ENCODE results near the gene DNAH11.
A peak's percentile ranks its signal among the peaks of the same experiment; 100 is the strongest.
"Not testable (repeated sequence)": the region's sequence is repeated elsewhere in the genome, so short reads cannot be mapped to it uniquely, and the experiment has no call there.

The DNAH11 gene, protein sequence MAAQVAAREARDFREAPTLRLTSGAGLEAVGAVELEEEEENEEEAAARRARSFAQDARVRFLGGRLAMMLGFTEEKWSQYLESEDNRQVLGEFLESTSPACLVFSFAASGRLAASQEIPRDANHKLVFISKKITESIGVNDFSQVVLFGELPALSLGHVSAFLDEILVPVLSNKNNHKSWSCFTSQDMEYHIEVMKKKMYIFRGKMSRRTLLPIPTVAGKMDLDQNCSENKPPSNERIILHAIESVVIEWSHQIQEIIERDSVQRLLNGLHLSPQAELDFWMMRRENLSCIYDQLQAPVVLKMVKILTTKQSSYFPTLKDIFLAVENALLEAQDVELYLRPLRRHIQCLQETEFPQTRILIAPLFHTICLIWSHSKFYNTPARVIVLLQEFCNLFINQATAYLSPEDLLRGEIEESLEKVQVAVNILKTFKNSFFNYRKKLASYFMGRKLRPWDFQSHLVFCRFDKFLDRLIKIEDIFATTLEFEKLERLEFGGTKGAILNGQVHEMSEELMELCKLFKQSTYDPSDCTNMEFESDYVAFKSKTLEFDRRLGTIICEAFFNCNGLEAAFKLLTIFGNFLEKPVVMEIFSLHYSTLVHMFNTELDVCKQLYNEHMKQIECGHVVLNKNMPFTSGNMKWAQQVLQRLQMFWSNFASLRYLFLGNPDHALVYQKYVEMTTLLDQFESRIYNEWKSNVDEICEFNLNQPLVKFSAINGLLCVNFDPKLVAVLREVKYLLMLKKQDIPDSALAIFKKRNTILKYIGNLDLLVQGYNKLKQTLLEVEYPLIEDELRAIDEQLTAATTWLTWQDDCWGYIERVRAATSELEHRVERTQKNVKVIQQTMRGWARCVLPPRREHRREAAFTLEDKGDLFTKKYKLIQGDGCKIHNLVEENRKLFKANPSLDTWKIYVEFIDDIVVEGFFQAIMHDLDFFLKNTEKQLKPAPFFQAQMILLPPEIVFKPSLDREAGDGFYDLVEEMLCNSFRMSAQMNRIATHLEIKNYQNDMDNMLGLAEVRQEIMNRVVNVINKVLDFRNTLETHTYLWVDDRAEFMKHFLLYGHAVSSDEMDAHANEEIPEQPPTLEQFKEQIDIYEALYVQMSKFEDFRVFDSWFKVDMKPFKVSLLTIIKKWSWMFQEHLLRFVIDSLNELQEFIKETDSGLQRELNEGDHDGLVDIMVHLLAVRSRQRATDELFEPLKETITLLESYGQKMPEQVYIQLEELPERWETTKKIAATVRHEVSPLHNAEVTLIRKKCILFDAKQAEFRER (N-terminal part only)

DNA sequence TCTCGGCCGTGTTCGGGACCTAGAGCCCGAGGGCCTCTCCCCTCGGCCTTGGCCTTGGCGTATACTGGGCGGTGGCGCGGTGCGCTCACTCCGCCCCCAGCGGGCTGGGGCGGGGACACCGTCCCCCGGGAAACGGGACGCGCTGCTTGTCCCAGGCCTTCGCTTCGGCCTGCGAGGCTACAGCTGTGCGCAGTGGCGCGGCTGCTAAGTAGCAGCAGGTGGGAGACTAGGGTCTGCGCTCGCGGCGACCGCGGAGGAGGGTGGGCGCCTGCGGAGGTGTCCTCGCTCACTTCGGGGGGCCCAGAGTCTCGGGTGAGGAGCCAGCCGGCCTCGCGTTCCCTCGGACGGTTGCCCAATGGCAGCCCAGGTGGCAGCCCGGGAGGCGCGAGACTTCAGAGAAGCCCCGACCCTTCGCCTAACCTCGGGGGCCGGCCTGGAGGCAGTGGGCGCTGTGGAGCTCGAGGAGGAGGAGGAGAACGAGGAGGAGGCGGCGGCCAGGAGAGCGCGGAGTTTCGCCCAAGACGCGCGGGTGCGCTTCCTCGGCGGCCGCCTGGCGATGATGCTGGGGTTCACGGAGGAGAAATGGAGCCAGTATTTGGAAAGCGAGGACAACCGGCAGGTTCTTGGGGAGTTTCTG, at the start of gene DNAH11:
TSS of gene DNAH11 (plus strand) at position 149 of the 637 bp plus-strand sequence. CDS start at position 356, 207 bp downstream.
- DNase-seq (ENCODE audit: low read depth, low spot score), result peak; percentile 70

DNA sequence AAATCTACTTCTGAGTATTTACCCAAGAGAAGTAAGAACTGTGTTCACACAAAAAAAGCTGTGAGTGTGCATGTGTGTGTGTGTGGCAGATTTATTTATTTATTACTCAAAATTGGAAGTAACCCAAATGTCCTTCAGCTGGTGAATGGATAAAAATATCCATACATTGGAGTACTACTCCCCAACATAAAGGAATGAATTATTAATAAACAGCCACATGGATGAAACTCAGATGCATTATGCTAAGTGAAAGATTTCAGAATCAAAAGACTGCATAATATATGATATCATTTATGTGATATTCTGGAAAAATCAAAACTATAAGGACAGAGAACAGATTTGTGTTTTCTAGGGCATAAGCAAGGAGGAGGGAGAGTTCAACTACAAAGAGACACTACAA, 47.1 kb upstream of the DNAH11 start:
- DNase-seq (ENCODE audit: low read depth, low spot score), result no peak

DNA sequence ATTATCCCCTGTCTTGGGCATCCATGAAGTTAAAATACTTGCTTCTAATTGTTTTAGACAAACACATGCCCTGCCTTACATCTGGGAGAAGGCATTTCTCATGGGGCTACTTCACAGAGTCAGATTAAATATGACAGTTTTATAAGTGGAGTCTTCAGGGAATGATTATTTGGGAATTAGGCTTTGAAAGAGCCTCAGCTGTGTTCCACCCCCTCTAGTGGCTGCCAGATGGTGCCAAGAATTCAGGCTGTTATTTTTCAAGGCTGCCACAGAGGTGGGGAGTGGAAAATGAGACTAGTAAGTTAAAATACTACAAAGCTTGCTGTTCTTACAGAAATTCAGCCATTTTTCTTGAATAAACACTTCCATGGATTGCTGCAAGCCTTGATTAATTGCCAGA, 45.8 kb upstream of the DNAH11 start:
- DNase-seq (ENCODE audit: low read depth, low spot score), result no peak

DNA sequence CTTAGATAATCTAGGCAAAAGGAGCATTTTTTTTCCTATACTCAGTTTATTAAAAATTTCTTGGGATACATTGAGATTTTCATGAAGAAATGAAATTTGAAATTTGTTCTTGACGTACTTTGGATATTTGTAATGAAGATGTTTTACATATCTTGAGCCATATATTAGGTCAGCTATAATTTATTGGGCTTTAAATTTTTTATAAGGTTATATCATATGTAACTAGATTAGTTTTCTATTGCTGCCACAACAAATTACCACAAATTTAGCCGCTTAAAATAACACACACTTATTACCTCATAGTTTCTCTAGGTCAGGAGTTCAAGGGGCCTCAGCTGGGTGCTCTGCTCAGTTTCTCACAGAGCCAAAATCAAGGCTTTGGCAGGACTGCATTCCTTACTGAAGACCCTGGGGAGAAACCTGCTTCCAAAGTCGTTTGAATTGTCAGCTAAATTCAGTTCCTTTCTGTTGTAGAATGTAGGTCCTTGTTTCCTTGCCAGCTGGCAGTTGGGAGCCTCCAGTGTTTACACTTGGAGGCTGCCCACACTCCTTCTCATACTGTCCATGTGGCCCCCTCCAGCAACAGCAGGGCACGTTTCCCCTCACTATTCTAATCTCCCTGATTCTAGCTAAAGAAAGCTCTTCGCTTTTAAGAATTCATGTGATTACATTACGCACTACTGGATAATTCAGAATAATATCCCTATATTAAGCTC, 42.6 kb upstream of the DNAH11 start:
- DNase-seq (ENCODE audit: low read depth, low spot score), result no peak

DNA sequence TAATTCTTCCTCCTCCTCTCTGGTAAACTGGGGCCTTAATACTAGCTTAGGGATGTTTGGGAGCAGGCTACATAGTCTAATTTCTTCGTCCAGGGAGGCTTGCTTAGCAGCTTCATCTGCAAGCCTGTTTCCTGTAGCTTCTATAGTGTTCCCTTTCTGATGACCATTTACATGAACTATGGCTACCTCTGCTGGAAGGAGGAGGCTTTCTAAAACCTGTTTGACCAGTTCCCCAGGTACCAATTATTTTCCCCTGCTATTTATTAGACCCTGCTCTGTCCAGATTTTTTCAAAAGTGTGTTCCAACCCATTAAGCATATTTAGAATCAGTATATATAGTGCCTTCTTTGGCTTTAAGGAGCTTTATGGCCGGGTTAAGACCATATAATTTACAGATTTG, 38.8 kb upstream of the DNAH11 start:
- DNase-seq (ENCODE audit: low read depth, low spot score), result no peak

DNA sequence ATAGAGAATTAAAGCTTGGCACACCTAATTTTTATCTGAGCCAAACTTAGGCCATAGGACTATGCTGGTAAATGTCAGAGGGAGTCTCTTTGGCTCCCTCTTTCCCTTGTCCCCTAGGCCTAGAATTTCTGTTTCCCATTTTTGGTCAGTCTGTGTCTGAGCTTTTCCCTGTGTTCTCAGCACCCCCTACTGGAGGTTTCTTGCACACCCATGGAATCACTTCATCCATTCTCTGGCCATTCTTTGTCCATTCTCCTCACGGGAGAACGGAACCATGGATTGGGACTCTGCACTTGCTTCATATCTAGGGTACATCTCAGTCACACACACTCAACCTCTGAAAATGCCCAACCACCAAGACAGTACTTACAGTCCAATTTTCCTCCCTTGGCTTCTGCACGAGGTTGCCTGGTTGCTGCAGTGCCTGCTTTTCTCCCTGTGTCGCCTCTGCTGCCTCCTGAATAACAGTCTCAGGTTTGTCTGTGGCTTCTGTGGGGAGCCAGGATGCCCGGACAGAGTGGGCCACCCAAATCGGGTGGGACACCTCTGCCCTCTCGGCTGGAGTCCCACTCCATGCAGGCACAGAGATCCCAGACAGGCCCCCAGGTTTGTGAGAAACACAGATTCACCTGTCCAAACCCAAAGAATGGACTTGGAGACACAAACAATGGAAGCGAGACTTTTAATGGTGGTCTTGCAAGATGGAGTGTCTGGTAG, 35.1 kb upstream of the DNAH11 start:
- peak; percentile 39 for DNase-seq (ENCODE audit: low read depth, low spot score)

DNA sequence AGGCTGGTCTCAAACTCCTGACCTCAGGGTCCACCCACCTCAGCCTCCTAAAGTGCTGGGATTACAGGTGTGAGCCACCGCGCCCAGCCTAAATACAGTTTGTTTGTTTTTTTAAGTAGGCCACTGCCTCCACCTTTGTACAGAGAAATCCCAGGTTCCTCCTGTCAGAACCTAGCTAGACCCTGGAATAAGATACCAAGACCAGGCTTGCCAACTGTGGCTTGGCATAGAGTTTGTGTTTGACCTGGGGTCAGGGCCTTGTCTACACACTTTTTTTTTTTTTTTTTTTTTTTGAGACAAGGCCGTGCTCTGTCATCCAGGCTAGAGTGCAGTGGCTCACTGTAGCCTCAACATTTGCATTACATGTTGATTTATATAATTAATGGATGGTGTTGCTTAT, 34.3 kb upstream of the DNAH11 start:
- no peak for DNase-seq (ENCODE audit: low read depth, low spot score)

DNA sequence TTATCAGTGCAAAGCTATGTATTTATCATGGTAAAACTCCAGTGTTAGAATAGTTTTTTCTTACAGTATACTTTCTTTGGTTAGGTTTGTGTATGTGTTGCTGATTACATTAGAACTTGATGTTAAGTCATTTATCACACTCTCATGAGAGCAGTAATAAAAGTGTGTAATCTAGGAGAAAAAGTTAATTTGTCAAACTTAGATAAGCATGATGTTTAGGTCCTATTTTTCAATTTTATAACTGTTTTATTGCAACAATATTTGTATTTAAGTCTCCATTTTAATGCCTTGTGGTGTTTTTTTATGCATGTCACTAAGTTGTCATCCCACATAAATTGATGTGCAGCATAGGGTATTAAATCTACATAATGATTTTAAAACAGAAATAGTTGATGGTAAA, 28.8 kb upstream of the DNAH11 start:
- no peak for DNase-seq (ENCODE audit: low read depth, low spot score)

DNA sequence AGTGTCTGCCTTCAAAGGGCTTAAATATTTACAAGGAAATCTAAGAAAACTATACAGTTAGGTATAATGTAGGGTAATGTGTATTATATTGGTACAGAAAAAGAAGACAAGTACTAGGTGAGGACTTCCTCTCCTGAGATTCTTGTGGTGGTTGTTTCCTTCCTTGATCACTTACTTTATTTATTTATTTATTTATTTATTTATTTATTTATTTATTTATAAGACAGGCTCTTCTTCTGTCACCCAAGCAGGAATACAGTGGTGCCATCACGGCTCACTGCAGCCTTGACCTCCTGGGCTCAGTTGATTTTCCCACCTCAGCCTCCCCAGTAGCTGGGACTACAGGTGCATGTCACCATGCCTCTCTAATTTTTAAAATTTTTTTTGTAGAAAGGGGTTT, 18.2 kb upstream of the DNAH11 start:
- DNase-seq (ENCODE audit: low read depth, low spot score), result no peak

DNA sequence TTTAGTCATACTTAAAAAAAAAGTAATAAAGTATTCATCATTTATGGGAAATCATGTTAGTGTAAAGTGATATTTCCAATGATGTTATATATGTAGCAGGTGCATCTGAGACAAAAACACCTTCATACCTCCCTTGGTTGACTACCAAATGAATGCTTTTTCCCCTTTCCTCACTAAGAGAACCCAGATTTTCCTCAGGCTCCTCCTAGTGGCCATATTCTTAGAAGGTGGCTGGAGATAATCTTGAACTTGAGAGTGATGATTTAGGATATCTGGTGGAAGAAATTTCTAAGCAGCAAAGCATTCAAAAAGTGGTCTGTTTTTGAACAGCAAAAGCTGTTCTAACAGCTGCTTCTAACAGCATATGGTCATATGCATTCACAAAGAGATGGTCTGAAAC, 16.8 kb upstream of the DNAH11 start:
- DNase-seq (ENCODE audit: low read depth, low spot score), result no peak

DNA sequence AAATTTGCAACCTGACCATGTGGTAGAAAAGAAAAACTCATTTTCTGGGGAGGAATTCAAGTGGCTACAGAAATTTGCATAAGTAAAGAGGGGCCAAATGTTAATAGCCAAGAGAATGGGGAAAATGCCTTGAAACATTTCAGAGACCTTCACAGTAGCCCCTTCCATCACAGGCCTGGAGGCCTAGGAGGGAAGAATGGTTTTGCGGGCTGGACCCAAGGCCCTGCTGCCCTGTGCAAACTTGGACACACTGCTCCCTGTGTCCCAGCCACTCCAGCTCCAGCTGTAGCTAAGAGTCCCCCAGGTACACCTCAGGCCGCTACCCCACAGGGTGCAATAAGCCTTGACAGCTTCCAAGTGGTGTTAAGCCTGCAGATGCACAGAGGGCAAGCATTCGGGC, 16.4 kb upstream of the DNAH11 start:
- no peak for DNase-seq (ENCODE audit: low read depth, low spot score)

DNA sequence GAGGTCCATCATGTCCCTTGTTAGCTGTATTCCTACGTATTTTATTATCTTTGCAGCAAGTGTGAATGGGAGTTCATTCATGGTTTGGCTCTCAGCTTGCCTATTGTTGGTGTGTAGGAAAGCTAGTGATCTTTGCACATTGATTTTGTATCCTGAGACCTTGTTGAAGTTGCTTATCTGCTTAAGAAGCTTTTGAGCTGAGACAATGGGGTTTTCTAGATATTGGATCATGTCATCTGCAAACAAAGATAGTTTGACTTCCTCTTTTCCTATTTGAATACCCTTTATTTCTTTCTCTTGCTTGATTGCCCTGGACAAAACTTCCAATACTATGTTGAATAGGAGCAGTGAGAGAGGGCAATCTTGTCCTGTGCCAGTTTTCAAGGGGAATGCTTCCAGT, 10.4 kb upstream of the DNAH11 start:
- DNase-seq (ENCODE audit: low read depth, low spot score), result not testable (repeated sequence)

DNA sequence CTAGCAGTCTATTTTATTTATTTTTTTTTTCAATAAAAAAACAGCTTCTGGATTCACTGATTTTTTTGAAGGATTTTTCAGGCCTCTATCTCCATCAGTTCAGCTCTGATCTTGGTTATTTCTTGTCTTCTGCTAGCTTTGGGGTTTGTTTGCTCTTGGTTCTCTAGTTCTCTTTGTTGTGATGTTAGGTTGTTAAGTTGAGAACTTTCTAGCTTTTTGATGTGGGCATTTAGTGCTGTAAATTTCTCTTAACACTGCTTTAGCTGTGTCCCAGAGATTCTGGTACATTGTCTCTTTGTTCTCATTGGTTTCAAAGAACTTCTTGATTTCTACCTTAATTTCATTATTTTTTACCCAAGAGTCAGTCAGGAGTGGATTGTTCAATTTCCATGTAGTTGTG, 9.2 kb upstream of the DNAH11 start:
- not testable (repeated sequence) for DNase-seq (ENCODE audit: low read depth, low spot score)

DNA sequence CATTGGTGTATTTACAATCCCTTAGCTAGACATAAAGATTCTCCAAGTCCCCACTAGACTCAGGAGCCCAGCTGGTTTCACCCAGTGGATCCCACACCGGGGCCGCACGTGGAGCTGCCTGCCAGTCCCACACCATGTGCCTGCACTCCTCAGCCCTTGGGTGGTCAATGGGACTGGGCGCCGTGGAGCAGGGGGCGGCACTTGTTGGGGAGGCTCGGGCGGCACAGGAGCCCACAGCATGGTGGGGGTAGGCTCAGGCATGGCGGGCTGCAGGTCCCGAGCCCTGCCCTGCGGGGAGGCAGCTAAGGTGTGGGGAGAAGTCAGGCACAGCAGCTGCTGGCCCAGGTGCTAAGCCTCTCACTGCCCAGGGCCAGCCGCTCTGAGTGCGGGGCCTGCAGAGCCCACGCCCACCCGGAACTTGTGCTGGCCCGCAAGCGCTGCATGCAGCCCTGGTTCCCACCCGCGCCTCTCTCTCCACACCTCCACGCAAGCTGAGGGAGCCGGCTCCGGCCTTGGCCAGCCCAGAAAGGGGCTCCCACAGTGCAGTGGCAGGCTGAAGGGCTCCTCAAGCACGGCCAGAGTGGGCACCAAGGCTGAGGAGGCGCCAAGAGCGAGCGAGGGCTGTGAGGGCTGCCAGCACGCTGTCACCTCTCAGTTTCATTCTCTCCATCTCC, 6.3 kb upstream of the DNAH11 start:
- DNase-seq (ENCODE audit: low read depth, low spot score), result not testable (repeated sequence)

DNA sequence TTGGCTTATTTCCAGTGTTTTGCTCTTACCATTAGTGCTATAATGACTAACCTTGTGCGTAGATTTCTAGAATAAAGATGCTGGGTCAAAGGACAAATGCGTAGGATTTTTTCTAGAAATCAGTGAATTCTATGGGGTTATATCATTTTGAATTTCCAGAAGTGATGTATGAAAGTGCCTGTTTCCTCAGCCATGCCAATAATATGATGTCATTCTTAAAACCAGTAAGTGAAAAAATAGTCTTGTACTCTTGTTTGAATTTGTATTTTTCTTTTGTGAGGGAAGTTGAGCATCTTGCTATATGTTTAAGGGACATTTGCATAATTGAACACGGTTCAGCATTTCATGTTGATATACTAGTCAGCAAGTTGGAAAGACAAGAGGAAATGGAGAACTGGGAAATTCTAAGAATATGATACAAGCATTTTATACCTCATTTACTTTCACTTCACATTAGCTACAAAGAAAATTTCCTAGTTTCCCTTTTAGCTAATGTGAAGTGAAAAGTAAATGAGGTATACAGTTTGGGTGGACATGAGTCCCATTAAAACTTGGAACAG, 3.8 kb upstream of the DNAH11 start:
- no peak for DNase-seq (ENCODE audit: low read depth, low spot score)

DNA sequence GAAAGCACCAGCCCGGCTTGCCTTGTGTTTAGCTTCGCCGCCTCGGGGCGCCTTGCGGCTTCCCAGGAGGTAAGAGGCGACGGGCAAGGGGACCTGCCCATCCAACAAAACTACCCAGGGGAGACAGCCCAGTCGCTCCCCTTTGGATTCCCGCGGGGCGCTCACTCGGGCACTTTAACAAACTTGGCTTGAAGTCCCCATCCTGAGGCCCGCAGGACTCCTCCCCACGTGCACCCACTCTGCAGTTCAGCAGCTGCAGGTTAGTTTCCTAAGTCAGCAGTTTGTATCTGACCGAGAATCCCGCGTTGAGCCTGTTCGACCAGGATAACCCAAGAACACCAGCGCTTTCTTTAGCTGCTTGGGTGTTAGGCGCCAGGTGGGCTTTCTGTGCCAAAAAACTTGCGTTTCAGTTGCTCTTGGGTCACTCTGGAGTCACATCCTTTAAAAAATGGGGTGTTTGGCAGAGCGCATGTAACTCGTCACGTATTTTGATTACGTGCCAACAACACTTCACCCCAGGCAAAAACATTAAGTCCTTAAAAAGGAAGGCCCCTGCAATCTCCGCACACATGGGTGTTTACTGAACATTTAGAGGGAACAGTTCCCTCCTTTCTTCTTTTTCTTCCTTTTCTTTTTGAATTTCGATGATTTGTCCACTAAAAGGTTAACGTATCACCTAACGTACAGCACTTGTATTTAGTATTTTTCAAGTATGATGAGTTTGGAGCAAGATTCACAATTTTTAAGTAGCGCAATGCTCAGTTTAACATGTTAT, 876 bp downstream of the DNAH11 start:
- DNase-seq (ENCODE audit: low read depth, low spot score), result peak; percentile 26

DNA sequence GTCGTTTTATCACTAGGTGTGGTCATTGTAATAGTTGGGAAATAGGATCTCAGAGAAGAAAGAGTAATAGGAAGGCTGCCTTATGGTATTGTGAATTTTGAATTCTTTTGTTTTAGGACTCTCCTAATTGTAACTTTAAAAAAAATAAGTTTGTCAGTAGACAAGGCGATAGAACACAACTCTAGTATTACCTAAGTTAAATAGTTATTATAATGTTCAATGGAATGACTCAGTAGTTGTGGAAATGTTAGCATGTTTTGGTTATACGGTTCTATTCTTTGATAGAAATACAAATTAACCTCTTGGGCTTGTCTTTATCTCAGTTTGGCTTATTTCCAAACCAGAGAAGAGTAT, 1.4 kb downstream of the DNAH11 start:
- no peak for DNase-seq (ENCODE audit: low read depth, low spot score)

DNA sequence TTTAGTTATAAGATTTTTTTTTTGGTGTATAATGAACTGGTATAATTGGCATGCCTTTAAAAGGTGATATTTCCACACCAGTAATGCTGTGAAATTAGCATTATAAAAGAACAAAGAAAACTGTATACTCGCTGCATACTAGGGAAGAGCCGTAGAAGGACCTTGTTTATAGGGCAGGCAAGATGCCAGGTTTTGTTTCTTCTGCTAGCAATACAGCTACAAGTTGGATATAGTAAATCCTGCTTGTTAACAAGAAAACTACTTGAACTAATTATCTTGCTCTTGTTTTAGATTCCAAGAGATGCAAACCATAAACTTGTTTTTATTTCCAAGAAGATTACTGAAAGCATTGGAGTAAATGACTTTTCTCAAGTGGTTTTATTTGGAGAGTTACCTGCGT, 1.9 kb downstream of the DNAH11 start:
- peak; percentile 13 for DNase-seq (ENCODE audit: low read depth, low spot score)

DNA sequence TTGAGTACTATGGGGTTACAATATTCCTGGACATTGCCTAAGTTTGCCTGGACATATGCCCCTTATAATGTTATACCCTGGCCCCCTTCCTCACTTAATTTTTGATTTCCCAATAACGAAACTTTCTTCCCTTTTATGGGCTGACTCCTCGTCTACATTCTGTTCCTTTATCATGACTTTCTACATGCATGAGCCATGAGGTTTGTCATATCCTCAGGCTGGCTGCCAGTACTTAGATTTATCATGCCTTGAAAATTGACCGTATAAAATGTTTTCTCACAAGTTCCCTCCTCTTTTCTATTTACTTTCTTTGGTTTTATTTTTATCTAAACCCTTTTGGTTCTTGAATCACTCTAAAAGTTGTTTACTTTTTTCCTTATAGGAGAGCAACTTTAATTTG, 4.7 kb downstream of the DNAH11 start:
- DNase-seq (ENCODE audit: low read depth, low spot score), result no peak

Measured in astrocyte of the hippocampus (primary cell).